ENCODE data around the gene HTRA3.

Gene HTRA3

DNA sequence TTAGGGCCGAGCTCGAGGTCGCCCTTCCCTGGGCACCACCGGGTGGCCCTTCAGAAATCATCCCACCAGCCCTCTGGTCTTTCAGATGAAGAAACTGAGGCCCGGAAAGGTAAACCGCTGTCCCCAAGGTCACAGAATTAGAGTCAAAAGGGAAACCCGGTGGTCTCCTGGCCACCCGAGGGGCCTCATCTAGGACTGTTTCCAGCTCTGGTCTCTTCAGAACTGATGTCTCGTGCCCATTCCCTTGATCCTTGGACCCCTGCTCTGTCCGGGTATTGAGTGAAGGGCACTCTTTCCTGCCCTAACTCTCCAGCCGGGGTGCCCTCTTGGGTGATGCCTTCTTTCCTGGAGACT, 841 bp downstream of the HTRA3 start:
- FAIRE-seq, result no peak

DNA sequence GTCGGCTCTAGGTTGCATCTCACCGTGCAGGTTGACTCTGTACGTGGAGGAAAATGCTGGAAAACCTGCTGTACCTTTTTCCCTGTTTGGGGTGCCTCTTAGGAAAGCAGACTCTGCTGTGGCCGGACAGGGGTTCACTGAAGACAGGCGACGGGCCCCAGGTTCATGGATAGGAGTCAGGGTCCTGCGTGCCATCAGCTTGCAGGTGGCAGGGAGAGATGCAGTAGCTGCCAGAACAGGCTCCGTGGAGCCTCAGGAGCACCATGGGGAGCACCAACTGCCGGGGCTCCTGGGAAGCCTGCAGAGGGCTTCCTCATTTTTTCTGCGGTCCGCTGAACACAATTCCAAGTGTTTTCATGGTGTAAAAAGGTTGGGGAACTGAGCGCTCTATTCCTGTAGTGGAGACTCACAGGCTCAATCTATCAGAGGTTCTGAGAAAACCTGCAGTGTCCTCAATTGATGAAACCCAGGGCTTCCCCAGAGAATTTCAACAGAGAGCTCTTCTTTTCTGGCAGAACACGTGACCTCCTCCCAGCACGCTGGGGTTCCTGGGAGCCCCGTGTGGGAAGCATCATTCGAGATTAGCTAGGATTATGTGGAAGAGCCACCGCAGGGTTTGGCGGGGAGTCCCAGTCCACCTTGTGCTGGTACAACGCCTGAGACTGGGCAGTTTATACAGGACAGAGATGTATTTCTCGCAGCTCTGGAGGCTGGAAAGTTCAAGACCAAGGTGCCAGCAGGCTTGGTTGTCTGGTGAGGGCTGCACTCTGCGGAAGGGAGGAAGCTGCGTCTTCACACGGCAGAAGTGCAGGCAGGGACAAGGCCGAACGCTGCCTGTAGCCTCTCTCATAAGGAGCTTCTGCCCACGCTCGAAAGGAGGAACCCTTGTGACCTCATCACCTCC, 1.6 kb downstream of the HTRA3 start:
- FAIRE-seq, result no peak

DNA sequence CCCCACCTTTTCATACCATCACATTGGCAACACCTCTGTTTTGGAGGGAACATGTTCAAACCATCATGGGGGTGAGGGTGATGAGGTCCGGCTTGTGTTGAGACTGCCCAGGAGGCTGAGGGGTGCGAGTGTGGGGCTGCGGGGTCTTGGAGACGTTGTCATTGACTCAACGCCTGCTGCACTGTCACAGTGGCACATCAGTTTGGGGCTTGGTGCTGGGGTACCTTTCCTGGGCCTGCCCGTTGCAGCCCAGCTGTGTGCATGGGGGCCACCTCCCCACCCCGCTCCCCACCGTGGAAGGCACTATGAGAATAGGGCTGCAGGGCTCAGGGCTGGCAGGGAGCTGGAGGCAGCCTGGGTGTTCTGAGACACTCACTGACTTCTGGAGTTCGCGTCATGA, 2.3 kb downstream of the HTRA3 start:
- FAIRE-seq, result no peak

DNA sequence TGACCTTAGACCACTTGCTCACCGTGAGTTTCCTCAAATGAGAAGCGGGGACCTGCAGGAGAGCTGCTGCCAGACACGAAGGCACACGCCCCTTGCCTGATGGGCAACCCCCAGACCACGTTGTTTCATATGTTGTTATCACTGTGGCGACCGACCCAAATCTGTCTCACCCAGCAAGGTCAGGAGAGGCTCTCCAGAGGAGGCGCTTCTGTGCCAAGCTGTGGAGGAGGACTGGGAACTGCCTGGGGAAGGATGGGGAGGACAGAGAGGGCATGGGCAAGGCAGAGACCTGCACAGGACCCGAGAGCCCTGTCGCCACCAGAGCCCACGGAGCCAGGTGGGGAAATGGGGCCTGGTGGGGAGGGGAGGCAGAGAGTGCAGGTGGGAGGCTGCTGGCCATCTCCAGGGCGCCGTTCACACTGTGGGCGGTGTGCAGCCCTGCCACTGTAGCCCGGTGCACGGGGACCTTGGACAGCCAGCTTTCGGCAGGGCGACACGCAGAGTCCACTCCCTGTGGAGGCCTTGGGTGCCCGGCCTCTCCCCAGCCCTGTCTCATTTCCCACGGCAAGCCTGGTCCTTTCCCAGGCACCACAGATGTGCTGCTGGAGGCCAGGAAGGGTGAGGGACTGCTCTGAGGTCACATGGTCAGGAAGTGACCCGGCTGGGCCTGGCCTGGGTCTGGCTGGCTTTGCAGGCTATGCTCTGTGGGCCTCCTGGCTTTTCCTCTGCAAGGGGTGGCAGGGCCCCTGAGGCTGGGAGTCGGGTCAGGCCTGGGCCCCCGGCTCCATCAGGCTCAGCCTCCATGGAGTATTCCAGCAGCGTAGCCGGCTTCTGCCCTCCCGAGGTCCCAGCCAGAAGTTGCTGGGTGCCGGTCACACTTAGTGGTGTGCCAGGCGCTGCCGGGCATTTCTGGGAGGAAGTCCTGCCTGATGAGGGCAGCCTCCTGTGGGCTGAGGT, 3.2 kb downstream of the HTRA3 start:
- FAIRE-seq, result no peak

DNA sequence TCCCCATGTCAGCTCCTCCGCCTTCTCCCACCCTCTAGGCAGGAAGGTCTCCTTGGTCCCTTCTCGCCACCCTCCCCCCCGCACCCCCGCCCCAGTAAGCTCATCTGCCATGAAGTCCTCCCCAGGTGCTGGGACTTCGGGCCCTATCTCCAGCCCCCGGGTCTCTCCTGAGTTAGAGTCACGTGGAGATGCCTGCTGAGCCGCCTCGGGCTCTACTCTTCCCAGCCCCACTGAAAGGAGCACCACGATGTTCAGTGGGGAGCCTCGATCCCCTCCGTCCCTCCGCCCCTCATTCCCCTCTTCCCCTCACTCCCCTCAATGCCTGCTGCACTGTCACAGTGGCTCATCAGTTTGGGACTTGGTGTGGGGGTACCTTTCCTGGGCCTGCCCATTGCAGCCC, 3.9 kb downstream of the HTRA3 start:
- no peak for FAIRE-seq

DNA sequence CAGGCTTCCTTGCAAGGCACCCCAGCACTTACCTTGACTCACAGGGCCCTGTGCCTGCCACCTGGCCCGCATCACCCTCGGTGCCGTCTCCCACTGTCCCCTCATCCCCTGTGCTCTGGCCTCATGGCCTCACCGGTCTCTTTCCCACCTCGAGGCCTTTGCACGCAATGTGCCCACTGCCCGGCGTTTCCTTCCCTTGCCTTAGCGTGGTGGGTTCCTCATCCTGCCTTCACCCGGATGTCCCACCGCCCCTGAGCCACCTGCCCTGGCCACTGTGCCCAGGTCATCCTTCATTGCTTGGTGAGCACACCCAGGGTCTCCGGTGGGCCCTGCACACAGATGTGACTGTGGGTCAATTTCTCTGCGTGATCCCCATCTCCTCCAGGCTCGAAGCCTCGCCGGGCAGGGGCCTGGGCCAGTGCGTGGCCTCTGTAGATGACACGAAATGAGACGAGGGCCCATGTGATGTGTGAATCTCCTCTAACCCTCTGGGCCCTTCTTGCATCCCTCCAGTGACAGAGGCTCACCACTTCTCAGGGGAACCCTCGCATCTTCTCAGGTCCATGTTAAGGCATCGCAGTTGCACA, 4.6 kb downstream of the HTRA3 start:
- no peak for FAIRE-seq

DNA sequence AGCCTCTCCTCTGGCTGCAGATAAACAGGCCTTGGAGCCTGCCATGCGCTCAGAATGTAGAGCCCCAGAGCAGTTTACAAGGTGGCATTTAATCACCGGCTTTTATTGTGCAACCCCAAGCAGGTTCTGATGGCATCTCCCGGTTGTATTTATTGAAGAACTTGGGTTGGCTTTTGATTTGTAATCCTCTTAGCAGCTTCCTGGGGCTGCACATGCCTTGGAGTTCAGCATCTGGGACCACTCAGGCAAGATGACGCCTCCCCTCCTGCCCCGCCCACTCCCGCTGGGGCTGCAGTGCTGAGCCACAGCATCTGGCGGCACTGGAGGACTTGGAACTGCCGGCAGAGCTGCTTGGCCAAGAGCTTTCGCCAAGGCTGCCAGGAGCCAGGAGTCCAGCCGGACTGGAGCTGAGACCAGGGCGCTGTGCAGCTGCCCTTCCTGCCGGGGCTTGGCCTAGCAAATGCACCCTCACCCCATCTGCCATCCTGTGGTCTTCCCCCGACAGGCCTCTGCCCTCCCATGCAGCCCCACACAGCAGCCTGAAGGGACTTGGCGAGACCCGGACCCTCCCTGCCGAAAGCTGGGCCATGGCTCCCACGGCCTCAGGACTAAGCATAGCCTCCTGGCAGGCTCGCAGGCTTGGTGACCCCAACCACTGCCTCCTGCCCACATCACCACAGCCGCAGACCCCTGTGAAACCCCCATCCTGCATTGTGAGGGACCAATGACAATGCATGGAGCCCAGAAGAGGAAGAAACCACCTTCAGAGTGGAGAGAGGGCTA, 5.4 kb downstream of the HTRA3 start:
- FAIRE-seq, result no peak

DNA sequence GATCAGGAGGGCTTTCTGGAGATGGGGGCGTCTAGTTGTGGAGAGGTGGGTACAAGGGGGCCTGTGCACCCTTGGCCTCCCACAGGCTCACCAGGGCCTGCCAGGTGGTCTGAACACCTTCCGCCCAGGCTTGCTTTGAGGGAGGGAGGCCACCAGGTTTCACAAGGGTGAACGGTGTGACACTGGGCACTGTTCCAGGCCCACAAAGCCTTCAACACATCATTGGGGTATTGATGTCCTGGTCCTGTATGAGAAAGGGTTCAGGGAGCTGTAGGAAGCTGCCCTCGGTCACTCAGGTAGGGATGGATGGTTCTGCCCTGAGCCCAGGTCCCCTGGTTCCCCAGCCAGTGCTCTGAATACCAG, 6.0 kb downstream of the HTRA3 start:
- FAIRE-seq, result no peak

DNA sequence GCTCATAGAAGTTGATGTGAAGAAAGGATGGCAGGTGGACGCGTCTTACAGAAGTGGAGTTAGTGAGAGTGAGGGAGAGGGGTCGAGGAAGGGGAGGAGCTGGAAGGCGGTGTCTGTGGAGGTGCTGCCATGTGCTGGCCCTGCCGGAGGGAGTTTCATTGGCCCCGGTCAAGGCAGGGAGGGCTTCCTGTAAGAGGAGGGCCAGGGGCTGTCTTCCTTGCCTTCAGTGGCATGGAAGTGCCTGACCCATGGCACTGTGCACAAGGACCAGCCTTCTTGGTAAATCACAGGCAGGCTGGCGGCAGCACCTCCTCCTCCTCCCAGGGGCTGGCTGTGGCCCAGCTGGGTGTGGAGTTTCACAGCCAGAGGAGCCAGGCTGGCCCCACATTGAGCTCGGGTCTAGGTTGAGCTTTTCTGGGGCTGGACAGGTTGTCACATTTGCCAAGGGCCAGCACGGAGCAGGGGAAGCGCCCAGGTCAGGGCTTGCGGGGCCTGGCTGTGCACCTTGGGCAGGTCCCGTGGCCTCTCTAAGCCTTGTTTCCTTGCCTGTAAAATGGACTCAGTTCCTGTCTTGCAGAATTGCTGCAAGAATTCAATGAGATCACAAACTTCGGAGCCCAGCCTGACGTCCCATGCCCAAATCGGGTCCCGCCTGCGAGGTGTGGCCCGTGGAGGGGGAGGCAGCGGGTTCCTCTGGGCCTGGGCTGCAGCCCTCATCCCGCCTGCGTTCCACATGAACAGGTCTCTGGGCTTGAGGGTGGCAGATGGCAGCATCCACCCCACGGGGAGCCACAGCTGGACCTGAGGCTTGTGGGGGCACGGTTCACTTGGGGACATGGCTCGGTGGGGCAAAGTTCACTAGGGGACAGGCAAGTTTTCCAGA, 7.0 kb downstream of the HTRA3 start:
- no peak for FAIRE-seq

DNA sequence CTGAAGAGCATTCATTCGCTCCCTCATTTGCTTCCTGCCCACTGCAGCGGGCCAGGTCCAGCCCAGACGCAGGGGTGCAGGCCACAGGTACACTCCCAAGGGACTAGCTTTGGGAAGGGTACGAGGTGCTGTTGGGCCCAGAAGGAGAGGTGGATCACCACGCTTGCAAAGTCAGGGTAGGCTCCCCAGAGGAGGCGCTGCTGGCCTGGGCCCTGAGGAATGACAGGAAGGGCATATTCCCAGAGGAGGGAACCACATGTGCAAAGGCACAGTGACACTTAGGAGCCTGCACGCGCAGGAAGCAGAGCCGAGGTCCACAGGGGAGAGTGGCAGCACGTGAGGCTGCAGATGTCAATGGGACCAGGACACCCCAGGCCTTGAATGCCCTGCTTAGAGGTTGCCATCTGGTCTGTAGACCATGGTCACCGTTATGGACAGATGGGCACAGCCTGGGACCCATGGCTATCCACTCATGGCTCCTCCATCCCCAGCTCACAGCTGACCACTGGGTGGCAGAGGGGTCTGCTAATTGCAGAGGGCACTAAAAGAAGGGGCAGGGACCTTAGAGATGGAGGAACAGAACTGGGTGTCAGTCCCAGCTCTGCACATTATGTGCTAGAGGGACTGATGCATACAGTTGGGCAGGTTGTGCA, 7.9 kb downstream of the HTRA3 start:
- FAIRE-seq, result no peak

DNA sequence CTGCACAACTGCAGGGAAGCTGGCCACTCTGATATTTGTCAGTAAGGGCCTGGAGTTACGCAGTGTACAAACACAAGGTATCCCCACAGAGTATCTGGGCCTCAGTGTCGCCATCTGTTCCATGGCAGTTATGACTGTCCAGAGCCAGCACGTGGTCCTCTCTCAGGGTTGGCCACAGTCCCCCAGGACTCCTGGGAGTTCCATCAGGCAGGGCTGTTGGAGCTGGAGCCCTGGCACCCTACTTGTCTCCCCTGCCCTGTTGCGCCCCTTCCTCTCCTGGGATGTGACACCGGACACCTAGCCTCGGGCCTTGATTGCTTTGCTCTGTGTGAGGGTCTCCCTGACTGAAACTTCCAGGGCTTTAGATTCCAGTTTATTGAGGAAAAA, 8.4 kb downstream of the HTRA3 start:
- no peak for FAIRE-seq

DNA sequence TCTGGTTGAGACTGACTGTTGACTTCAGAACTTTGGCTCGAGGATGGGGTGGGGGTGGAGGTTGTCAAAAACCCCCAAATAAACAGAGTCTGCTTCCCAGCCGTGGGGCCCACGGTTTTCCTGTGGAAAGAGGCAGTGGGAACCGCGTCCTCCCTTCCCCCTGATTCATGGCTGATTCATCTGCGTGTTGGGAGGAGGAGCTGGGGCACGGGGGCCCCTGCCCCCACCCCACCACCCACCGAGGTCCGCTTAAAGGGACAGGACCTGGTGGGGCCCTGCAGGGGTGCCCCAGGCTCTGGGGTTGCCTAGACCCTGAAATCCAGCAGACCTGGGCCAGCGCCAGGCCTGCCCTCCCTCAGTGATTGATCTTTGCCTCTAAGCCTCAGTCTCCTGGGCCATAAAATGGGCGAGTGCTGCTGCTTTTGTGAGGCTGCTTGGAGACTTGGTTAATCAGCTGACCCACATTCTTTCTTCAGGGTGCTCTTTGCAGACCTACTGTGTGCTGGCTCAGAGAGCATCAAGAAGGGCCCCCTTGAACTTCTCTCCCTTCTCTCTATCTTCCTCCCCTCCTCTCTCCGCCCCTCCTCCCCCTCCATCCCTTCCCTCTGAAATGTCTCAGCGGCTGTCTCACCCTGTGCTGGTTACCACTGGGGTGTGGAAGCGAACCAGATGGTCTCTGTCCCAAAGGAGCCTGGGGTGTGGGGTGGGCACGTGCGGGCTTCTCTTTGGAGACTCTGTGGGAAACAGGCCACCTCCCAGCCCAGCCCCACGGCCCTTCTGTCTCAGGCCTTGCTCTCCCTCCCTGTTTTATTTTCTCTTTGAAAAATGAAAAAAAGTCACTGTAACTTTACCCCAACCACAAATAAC, 9.1 kb downstream of the HTRA3 start:
- FAIRE-seq, result no peak

DNA sequence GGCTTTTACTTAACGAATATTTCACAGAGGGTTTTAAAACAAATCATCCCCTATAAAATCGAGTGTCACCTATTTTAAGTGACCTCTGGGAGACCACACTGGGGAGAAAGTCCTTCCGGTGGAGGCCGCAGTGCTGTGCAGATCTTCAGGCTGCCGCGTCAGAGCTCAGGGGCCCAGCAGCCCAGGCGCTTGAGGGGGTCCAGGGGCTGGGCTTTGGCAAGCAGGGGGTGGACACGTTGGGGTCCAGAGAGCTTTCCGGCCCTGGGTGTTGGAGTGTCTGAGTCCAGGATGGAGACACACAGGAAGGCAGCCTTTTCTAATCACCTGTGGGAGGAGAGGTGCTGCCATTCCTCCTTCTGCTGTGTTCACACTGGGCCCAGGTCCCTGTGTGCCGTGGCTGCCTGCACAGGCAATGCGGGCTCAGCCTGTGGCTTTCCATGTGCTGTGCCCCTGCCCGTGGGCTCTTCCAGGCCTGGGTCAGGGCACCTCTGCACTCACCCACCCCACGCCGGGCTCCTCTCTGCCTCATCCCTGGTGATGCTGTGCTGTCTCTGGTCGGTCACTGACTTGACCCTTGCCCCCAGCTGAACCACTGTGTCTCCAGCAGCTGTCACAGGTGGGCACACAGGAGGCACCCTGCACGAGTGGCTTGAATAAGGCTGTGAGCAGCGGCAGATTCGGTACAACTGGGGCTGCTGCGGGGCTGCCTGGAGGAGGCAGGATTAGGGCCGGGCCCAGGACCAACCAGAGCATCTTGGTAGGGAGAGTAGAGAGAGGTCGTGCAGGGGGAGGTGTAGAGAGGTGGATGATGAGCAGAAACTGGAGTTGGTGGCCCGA, 10.0 kb downstream of the HTRA3 start:
- no peak for FAIRE-seq

DNA sequence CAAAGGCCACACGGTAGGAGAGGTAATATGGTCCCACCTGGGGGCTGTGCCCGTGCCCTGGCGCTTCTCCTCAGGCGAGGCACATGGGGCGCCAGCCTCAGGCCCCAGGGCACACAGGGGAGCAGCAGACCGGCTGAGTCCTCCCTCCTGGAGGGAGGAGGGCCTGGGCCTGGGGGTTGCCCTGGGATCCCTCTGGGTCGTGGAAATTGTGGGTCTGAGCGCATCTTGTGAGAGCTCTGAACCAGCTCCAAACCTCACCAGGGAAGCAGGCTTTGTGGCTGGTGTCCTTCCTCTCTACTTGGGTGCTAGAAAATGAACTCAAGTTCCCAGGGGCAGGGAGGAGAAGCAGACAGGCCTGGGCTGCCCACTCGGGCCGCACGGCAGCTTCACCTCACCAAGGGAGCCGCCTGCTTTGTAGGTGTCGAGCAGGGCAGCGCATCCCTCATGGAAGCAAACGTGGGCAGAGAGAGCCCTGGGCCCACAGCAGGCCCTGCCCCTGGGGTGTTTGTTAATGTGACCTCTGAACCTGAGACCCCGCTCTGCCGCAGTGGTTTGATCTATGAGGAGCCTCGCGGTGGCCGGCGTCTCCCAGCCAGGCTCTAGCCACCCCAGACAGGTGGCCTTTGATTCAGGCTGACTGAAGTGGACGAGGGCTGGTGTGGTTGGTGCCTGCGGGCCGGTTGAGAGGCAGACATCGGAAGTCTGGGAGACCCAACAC, 10.8 kb downstream of the HTRA3 start:
- no peak for FAIRE-seq

DNA sequence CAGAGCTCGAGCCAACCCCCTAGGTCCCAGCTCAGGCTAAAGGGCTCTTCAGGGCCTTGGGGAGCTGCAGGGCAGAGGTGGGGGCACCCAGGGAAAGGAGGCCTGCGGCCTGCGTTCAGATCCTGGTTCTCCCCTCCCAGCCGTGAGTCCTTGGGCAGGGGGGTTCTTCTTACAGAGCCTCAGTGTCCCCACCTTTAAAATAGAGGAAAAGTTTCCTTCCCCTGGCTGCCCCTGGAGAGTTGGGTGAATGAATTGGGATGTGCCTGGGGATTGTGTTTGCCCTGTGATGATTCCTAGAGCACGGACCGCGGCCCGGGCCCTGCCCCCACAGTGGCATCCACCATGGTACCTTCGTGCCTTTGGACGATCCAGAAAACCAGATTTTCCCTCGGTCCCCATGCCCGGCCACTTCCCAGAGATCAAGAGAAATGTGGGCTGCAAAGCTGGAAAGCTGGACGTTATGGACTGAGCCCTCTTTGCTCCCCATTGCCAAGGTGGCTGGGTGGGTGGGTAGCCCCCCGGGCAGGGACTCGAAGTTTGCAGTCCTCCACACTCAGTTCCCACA, 11.4 kb downstream of the HTRA3 start:
- FAIRE-seq, result no peak

DNA sequence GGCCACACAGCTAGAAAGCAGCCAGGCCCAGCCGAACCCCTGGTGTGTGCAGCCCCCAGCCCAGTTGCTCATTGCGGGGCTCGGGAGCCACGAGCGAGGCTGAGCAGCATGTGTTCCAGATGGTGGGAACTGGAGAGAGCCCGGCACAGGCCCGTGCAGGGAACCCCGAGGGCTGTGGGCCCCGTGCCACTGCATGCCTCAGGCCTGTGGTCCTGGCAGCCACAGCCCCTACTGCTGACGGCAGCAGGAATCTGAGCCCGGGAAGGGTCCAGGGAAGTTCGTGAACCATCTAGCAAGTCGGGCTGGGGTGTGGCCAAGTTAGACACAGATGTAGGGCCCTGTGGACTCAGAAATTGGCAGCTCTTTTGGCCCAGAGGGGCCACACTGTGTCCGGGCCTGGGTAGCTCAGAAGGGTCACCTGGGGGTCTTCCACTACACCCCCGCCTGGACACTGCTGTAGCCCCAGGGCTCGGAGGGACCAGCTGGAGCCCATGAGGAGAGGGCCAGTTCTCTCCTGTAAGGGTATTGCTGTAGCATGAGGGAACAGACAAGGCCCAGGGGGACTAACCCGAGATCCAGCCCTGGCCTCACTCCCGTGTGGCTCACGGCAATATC, 12.1 kb downstream of the HTRA3 start:
- FAIRE-seq, result no peak

DNA sequence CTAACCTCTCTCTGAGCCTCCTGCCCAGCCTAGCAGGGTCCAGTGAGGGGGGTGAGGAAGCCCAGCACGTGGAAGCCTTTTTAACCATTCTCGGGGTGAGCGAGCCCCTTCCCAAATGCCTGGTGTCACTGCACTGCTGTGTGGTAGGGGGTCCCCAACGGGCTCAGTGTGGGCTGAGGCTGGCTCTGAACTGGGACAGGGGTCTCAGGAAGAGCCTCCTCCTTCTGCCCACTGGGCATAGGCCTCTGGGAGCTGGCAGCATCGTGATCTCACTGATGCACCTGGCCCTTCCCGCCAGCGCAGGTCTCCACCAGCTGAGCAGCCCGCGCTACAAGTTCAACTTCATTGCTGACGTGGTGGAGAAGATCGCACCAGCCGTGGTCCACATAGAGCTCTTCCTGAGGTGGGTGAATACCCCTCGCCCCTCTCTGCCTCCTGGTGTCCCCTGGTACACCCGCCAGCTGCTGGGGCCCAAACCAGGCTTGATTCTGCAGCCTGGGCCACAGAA, 12.6 kb downstream of the HTRA3 start:
- FAIRE-seq, result no peak
